GM21526 (cell line): ENCODE data around the gene ALG6.
"Not testable (repeated sequence)": the region's sequence is repeated elsewhere in the genome, so short reads cannot be mapped to it uniquely, and the experiment has no call there.

Experiments used
- ATAC-seq: cut with Tn5 transposase; IDR thresholded peaks from one replicate; pipeline ENCODE4 v1.9.1; 2021; ENCODE audit warnings: moderate library complexity; ENCODE audit not compliant: unreplicated experiment, low FRiP score

The ALG6 gene

GRCh38 chr1:63327417-63328054, 39.9 kb upstream of the ALG6 start:
- peak; percentile 44 for ATAC-seq

GRCh38 chr1:63328122-63328521, 39.3 kb upstream of the ALG6 start:
- ATAC-seq: no peak

GRCh38 chr1:63328781-63329180, 38.6 kb upstream of the ALG6 start:
- no peak for ATAC-seq

GRCh38 chr1:63329621-63330330, 37.7 kb upstream of the ALG6 start:
- no peak for ATAC-seq

- no peak for ATAC-seq
Measured at GRCh38 chr1:63330331-63330916, 37.0 kb upstream of the ALG6 start.

GRCh38 chr1:63342402-63342801, 25.0 kb upstream of the ALG6 start:
- no peak for ATAC-seq

- ATAC-seq: no peak
Measured at GRCh38 chr1:63343922-63344321, 23.5 kb upstream of the ALG6 start.

GRCh38 chr1:63350320-63350719, 17.1 kb upstream of the ALG6 start:
- no peak for ATAC-seq

DNA sequence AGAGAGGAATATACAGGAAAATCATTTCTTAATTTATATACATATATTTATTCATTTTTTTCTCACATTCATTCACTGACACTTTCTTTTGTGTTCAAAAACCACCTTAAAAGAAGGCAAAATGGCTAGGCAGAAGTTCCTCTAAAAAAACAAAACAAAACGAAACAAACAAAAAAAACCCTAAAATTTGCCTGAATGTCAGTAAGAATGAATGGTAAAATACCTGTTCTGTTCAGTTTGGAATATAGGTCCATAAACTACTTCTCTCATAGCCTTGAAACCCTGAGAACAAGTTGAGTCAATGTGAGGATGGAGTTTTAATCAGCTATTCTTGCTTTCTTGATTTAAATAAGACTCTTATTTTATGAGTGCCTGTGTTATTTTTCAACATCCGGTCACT, 14.7 kb upstream of the ALG6 start:
- no peak for ATAC-seq

- ATAC-seq: not testable (repeated sequence)
Measured at GRCh38 chr1:63356234-63356633, 11.2 kb upstream of the ALG6 start.

DNA sequence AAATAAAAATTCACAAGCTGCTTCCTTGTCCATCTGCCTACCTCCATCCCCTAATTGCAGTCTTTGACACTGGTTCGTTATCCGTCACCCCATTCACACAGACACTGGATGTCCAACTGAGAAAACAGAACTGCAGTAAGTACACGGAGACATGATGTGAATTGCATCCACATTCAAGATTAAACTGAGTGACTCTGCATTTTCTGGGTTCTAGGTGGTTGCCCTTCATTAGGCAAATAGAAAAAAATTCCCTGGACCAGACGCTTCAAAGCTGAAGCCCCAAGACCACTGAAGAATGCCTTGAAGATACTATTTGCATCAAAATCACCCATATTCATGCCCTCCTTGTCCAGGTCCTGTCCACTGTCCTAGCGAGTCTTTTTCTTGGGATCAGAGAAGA, 7.9 kb upstream of the ALG6 start:
- ATAC-seq: no peak

DNA sequence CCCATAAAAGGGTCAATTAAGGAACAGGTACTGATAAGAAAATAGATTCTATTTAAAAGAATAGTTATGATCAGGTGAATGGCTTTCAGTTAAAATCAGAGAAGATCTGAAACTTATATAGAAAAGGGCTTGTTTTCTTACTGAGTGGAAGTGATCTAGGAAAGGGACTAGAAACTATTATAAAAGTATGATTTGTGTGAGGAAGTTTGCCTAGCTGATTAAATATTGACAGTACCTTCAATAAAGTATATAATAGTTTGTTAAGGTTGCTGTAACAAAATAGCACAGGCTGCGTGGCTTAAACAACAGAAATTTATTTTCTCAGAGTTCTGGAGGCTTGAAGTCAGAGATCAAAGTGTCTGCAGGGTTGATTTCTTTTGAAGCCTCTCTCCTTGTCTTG, 5.4 kb upstream of the ALG6 start:
- ATAC-seq: no peak

- ATAC-seq: no peak
Measured at GRCh38 chr1:63362578-63362977, 4.8 kb upstream of the ALG6 start.

DNA sequence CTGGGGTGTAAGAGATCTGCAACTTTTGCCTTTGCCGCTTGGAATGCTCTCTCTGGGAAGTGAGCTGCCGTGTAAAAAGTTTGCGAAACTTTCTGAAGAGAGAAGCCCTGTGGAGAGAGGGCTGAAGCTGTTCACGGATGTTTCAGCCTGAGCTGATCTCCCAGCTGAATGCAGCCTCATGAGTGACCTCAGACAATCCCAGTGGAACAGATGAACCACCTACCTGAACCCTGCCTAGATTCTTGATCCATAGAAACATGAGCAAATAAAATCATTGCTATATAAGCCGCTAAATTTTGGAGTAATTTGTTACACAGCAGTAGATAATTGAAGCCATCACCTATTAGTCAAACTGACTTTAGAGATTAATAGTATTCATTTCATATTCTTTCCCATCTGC, 4.4 kb upstream of the ALG6 start:
- ATAC-seq: no peak

GRCh38 chr1:63366908-63367214, 566 bp upstream of the ALG6 start:
- ATAC-seq: no peak

DNA sequence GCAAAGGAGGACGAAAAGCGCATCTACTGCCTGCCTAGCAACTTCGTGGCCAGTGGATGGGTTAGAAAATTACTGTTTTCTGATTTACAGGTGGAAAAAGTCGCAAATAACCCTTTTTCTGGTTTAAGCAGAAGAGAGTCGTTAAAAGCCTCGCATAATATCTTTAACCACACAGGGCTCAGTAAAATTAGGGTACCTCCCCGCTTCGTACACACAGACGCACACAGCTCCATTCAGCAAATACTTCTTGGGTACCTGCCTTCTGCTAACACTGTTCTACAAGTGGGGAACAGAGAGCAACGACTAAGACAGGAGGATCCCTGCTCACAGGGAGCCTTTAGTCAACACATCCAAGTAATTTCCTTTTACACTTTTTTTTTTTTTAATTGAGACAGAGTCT, 704 bp downstream of the ALG6 start:
- peak; percentile 25 for ATAC-seq

GRCh38 chr1:63379583-63379982, 12.2 kb downstream of the ALG6 start:
- no peak for ATAC-seq

DNA sequence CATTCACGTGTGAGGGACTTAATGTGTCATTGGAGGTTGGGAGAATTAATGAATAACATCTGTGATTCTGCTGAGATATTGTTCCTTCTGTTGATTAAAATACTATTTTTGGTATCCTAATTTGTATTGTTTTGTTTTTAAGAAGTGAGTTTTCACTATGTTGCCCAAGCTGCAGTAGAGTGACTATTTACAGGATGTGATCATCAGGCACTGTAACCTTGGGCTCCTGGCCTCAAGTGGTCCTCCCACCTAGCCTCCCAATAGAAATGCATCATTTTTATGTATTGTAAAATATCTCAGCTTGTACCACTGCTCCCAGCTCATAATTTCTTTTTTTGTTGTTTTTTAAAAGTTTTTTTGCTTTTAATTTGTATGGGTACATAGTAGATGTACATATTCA, 14.3 kb downstream of the ALG6 start:
- no peak for ATAC-seq

- ATAC-seq: no peak
Measured at GRCh38 chr1:63401945-63402344, 34.5 kb downstream of the ALG6 start.

DNA sequence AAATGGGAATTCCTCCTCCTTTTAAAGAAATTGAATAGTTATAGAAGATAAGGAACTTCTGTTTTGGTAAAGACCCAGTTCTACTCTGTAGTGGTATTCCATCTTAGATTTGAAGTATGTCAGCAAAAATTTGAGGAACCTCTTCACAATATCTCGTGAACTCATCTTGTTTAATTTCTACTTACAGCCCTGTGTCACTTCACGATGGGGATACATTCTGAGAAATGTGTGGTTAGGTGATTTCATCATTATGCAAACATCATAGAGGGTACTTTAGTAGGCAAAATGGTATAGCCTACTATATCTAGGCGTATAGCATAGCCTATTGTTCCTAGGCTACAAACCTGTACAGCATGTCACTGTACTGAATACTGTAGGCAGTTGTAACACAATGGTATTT, 36.0 kb downstream of the ALG6 start:
- no peak for ATAC-seq

DNA sequence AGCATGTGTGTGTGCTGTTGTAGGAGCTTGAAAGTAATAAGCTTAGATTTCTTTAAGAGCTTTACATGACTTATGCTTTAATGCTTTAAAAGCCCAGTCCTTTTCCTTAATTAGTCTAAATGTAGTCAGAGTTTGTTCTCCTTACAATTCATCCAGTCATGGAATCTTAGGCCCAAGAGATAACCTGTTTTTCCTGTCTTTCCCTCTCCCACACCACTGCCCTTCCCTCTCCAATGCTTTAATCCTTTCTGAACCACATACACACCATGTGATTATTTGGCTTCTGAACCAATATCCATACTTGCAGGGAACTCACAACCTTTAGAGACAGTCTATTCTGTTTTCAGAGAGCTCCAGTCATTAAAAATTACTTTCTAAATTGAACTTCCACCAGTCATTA, 37.6 kb downstream of the ALG6 start:
- ATAC-seq: no peak

GRCh38 chr1:63405987-63406386, 38.6 kb downstream of the ALG6 start:
- no peak for ATAC-seq
